Hepatocyte (in vitro differentiated cells): ENCODE measurements around the gene ELAC2. TPM values are rescaled to one million over a fixed set of nuclear protein-coding genes. Genes with fewer than 3 reads are reported as not detected.
A peak's percentile ranks its signal among the peaks of the same experiment; 100 is the strongest.

Experiments used
- DNase-seq: peaks from one replicate; pipeline ENCODE4 v3.0.0-alpha.2; 2016; ENCODE audit warnings: low spot score
- H2AFZ ChIP-seq: fragments of 200-600 bp; sonication (generic); 2 replicates; pipeline ENCODE4 v1.6.0; 2016; ENCODE audit warnings: antibody characterized with exemption, mild to moderate bottlenecking
- H3K27ac ChIP-seq: fragments of 200-600 bp; sonication (generic); 2 replicates; pipeline ENCODE4 v1.5.1; 2016; ENCODE audit warnings: mild to moderate bottlenecking
- H3K27me3 ChIP-seq: fragments of 200-600 bp; sonication (generic); 2 replicates; pipeline ENCODE4 v1.6.1; 2016
- H3K36me3 ChIP-seq: fragments of 200-600 bp; sonication (generic); replicated peaks from 2 replicates; pipeline ENCODE4 v1.5.1; 2016; ENCODE audit warnings: low read depth; ENCODE audit not compliant: insufficient read depth
- H3K4me1 ChIP-seq: fragments of 200-600 bp; sonication (generic); 2 replicates; pipeline ENCODE4 v1.5.1; 2016; ENCODE audit warnings: mild to moderate bottlenecking, moderate library complexity; ENCODE audit not compliant: insufficient read depth
- H3K4me2 ChIP-seq: fragments of 200-600 bp; sonication (generic); 2 replicates; pipeline ENCODE4 v1.6.0; 2016
- H3K4me3 ChIP-seq: fragments of 200-600 bp; sonication (generic); 2 replicates; pipeline ENCODE4 v1.5.1; 2016; ENCODE audit warnings: mild to moderate bottlenecking
- H3K79me2 ChIP-seq: fragments of 200-600 bp; sonication (generic); 2 replicates; pipeline ENCODE4 v1.6.0; 2017; ENCODE audit warnings: mild to moderate bottlenecking
- H3K9me2 ChIP-seq: fragments of 200-600 bp; sonication (generic); replicated peaks from 2 replicates; pipeline ENCODE4 v1.6.0; 2017; ENCODE audit warnings: mild to moderate bottlenecking; ENCODE audit not compliant: insufficient read depth
- H3K9me3 ChIP-seq: fragments of 200-600 bp; sonication (generic); 2 replicates; pipeline ENCODE4 v1.5.1; 2016; ENCODE audit warnings: low read depth, mild to moderate bottlenecking
- H4K20me1 ChIP-seq: fragments of 200-600 bp; sonication (generic); 2 replicates; pipeline ENCODE4 v1.6.0; 2016; ENCODE audit warnings: mild to moderate bottlenecking; ENCODE audit not compliant: insufficient read depth, poor library complexity, severe bottlenecking
- EZH2 ChIP-seq: fragments of 200-600 bp; sonication (generic); IDR thresholded peaks from 2 replicates; pipeline ENCODE4 v1.6.1; 2016; ENCODE audit warnings: antibody characterized with exemption, mild to moderate bottlenecking, borderline replicate concordance
- EZH2phosphoT487 ChIP-seq: fragments of 200-600 bp; sonication (generic); IDR thresholded peaks from one replicate; pipeline ENCODE4 v1.6.1; 2018; ENCODE audit warnings: antibody characterized with exemption, mild to moderate bottlenecking, low read depth, moderate library complexity; ENCODE audit not compliant: unreplicated experiment, severe bottlenecking
- WGBS: methylation state at CpG from one replicate; pipeline ENCODE4 v1.1.6; 2016; ENCODE audit warnings: low lambda C conversion rate; ENCODE audit errors: missing lambda C conversion rate; 5-methylcytosine and 5-hydroxymethylcytosine counted together
- polyA plus RNA-seq: library from polyadenylated mRNA; unstranded; fragments of >200 nt; fragmentation: Nextera tagmentation; extraction: Ambion mirVana; gene quantifications from 2 replicates; pipeline ENCODE4 v1.2.1, GENCODE V29; 2016
- total RNA-seq: library from RNA; depleted of rRNA; stranded (reverse); fragments of >200 nt; gene quantifications from 2 replicates; pipeline ENCODE4 v1.2.3, GENCODE V29; 2014
- TF ChIP-seq, protein P1 (sequence below): fragments of 200-600 bp; sonication (generic); IDR thresholded peaks from 2 replicates; pipeline ENCODE4 v1.5.1; 2016; ENCODE audit warnings: antibody characterized with exemption, mild to moderate bottlenecking; ENCODE audit not compliant: poor library complexity

Gene ELAC2
- total and polyA plus RNA-seq, 2 experiments from 2014 or later, result 39.6 to 45.6 TPM

DNA sequence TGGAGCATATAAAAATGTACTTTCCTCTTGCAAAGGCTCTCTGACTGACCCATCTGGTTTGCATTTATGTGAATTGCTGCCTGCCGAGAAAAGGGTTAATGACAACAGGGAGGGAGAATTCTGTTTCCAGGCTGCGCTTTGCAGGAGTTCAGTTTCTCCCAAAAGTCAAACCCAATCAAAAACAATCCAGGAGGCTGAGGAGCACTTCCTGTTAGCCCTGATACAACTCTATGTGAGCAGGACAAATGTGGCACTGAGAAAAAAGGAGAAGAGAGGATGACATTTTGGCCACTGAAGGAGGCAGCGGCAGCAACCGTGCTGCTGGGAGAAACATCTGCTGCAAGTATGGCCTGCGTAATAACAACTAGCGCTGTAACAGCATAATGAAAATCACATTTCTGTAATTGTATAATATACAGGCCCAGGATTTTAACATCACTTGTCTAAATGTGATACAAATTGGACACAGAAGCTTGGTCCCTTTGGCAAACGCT lies 26.8 kb upstream of the ELAC2 start:
- no peaks in the 10 kb centered on the region for H3K9me2 ChIP-seq
- no peaks in the 10 kb centered on the region for H3K4me1 ChIP-seq
- no peak overlapping the region for H2AFZ ChIP-seq
- no peaks in the 10 kb centered on the region for H3K36me3 ChIP-seq
- no peak for DNase-seq
- 58% methylated on average over 7 of the region's 7 CpGs for WGBS
- H4K20me1 ChIP-seq, result no peaks in the 10 kb centered on the region
- no peak for TF ChIP-seq EZH2phosphoT487
- H3K4me2 ChIP-seq, result peak overlapping the region; percentile 48
- no peak overlapping the region for H3K4me3 ChIP-seq
- H3K27me3 ChIP-seq, result no peaks in the 10 kb centered on the region
- no peaks in the 10 kb centered on the region for H3K79me2 ChIP-seq
- no peaks in the 10 kb centered on the region for H3K9me3 ChIP-seq
- H3K27ac ChIP-seq, result peak overlapping the region; percentile 1

- 96% methylated on average over 4 of the region's 4 CpGs for WGBS
- Histone ChIP-seq H3K27ac (no peak overlapping the region), H4K20me1 (no peaks in the 10 kb centered on the region)
These were observed 21.3 kb upstream of the ELAC2 start for GRCh38 chr17:13038931-13039665.

GRCh38 chr17:13036751-13037150 lies 18.9 kb upstream of the ELAC2 start:
- no peak overlapping the region for H3K4me3 ChIP-seq
- no peaks in the 10 kb centered on the region for H4K20me1 ChIP-seq
- no peak for DNase-seq
- H3K4me1 ChIP-seq, result no peaks in the 10 kb centered on the region
- H3K27me3 ChIP-seq, result no peaks in the 10 kb centered on the region
- no peaks in the 10 kb centered on the region for H3K79me2 ChIP-seq
- TF ChIP-seq, protein P1, sequence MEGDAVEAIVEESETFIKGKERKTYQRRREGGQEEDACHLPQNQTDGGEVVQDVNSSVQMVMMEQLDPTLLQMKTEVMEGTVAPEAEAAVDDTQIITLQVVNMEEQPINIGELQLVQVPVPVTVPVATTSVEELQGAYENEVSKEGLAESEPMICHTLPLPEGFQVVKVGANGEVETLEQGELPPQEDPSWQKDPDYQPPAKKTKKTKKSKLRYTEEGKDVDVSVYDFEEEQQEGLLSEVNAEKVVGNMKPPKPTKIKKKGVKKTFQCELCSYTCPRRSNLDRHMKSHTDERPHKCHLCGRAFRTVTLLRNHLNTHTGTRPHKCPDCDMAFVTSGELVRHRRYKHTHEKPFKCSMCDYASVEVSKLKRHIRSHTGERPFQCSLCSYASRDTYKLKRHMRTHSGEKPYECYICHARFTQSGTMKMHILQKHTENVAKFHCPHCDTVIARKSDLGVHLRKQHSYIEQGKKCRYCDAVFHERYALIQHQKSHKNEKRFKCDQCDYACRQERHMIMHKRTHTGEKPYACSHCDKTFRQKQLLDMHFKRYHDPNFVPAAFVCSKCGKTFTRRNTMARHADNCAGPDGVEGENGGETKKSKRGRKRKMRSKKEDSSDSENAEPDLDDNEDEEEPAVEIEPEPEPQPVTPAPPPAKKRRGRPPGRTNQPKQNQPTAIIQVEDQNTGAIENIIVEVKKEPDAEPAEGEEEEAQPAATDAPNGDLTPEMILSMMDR, result no peak
- TF ChIP-seq EZH2 (no peak), EZH2phosphoT487 (no peak)
- no peak overlapping the region for H3K27ac ChIP-seq
- H3K9me3 ChIP-seq, result peaks cover 6% of the 10 kb centered on the region
- H2AFZ ChIP-seq, result no peak overlapping the region
- H3K4me2 ChIP-seq, result no peak overlapping the region
- H3K9me2 ChIP-seq, result no peaks in the 10 kb centered on the region
- H3K36me3 ChIP-seq, result no peaks in the 10 kb centered on the region

More at GRCh38 chr17:13038931-13039665, 21.3 kb upstream of the ELAC2 start:
- Histone ChIP-seq H3K9me3 (peaks cover 6% of the 10 kb centered on the region), H3K4me2 (no peak overlapping the region), H3K36me3 (no peaks in the 10 kb centered on the region), H3K79me2 (no peaks in the 10 kb centered on the region), H3K9me2 (no peaks in the 10 kb centered on the region), H3K4me1 (no peaks in the 10 kb centered on the region), H3K4me3 (no peak overlapping the region), H2AFZ (no peak overlapping the region), H3K27me3 (no peaks in the 10 kb centered on the region)
- no peak for DNase-seq
- TF ChIP-seq, protein P1, result no peak
- no peak for TF ChIP-seq EZH2phosphoT487
- no peak for TF ChIP-seq EZH2

GRCh38 chr17:13035420-13035819 lies 17.6 kb upstream of the ELAC2 start:
- TF ChIP-seq EZH2phosphoT487, result no peak
- TF ChIP-seq EZH2, result no peak
- TF ChIP-seq, protein P1, result no peak
- WGBS, result 88% methylated on average over 1 of the region's 1 CpG
- no peaks in the 10 kb centered on the region for H3K79me2 ChIP-seq

More at GRCh38 chr17:13035420-13035819, 17.6 kb upstream of the ELAC2 start:
- H3K4me3 ChIP-seq, result no peak overlapping the region
- H3K9me3 ChIP-seq, result peaks cover 6% of the 10 kb centered on the region
- DNase-seq, result no peak
- no peaks in the 10 kb centered on the region for H3K27me3 ChIP-seq
- H3K9me2 ChIP-seq, result no peaks in the 10 kb centered on the region
- no peak overlapping the region for H3K4me2 ChIP-seq
- no peaks in the 10 kb centered on the region for H3K36me3 ChIP-seq
- no peaks in the 10 kb centered on the region for H3K4me1 ChIP-seq
- no peak overlapping the region for H2AFZ ChIP-seq
- H3K27ac ChIP-seq, result no peak overlapping the region
- no peaks in the 10 kb centered on the region for H4K20me1 ChIP-seq
